ENCODE results near the gene CD80. TPM values are rescaled to one million over a fixed set of nuclear protein-coding genes. Genes with fewer than 3 reads are reported as not detected.

The CD80 gene
- total RNA-seq, 1 experiment from 2014 or later, result not detected

DNA sequence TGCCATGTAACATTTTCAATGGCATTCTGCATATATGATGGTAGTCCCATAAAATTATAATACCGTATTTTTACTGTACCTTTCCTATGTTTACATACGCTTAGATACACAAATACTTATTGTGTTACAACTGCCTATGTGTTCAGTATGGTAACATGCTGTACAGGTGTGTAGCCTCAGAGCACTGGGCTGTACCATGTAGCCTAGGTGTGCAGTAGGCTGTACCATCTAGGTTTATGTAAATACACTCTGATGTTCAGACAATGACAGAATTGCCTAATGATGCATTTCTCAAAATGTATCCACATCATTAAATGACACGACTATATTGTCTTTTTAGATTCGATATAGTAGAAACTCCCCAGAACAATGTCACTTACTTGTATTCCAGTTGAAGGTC lies 22.7 kb downstream of the CD80 start:
- CTCF ChIA-PET, result no interaction called here
- H3K4me3 Mint-ChIP-seq (ENCODE audit: unreplicated experiment), result no peak overlapping the region
- DNase-seq (ENCODE audit: unreplicated experiment), result no peak
- POLR2A ChIA-PET, result no interaction called here
- no TSS peak for BruUV-seq (replicated peaks)
- TF ChIP-seq, protein P1, sequence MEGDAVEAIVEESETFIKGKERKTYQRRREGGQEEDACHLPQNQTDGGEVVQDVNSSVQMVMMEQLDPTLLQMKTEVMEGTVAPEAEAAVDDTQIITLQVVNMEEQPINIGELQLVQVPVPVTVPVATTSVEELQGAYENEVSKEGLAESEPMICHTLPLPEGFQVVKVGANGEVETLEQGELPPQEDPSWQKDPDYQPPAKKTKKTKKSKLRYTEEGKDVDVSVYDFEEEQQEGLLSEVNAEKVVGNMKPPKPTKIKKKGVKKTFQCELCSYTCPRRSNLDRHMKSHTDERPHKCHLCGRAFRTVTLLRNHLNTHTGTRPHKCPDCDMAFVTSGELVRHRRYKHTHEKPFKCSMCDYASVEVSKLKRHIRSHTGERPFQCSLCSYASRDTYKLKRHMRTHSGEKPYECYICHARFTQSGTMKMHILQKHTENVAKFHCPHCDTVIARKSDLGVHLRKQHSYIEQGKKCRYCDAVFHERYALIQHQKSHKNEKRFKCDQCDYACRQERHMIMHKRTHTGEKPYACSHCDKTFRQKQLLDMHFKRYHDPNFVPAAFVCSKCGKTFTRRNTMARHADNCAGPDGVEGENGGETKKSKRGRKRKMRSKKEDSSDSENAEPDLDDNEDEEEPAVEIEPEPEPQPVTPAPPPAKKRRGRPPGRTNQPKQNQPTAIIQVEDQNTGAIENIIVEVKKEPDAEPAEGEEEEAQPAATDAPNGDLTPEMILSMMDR (IDR thresholded peaks at IDR 0.05; ENCODE audit: unreplicated experiment), result no peak
- H3K27me3 Mint-ChIP-seq (ENCODE audit: insufficient read depth, unreplicated experiment), result no peaks in the 10 kb centered on the region
- H3K27ac Mint-ChIP-seq (ENCODE audit: low read depth, unreplicated experiment), result no peak overlapping the region
- intact Hi-C loops (cut with micrococcal nuclease), result no loop called here
- H3K9me3 Mint-ChIP-seq (ENCODE audit: unreplicated experiment), result no peaks in the 10 kb centered on the region
- no peaks in the 10 kb centered on the region for H3K4me1 Mint-ChIP-seq (ENCODE audit: insufficient read depth, unreplicated experiment)
- H3K36me3 Mint-ChIP-seq (ENCODE audit: insufficient read depth, unreplicated experiment), result no peaks in the 10 kb centered on the region

DNA sequence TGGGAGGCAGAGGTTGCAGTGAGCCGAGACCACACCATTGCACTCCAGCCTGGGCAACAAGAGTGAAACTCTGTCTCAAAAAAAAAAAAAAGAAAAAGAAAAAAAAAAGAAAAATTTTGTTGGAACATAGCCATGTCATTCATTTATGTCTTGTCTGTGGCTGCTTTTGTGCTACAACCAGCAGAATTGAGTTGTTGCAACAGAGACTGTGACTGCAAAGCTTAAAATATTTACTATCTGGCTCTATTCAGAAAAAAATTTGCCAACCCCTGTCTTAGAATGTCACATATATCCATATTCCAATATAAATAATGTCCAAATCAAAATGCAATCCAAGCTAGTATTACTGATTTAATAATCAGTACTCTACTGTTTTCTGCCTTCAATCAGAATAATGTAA lies 25.1 kb downstream of the CD80 start:
- CTCF ChIA-PET, result no interaction called here
- intact Hi-C loops (cut with micrococcal nuclease), result no loop called here
- BruUV-seq (replicated peaks), result no TSS peak
- TF ChIP-seq, protein P1 (IDR thresholded peaks at IDR 0.05; ENCODE audit: unreplicated experiment), result no peak
- Mint-ChIP-seq H3K36me3 (ENCODE audit: insufficient read depth, unreplicated experiment) (no peaks in the 10 kb centered on the region), H3K9me3 (ENCODE audit: unreplicated experiment) (no peaks in the 10 kb centered on the region), H3K27me3 (ENCODE audit: insufficient read depth, unreplicated experiment) (no peaks in the 10 kb centered on the region), H3K4me1 (ENCODE audit: insufficient read depth, unreplicated experiment) (peaks cover 10% of the 10 kb centered on the region), H3K27ac (ENCODE audit: low read depth, unreplicated experiment) (no peak overlapping the region), H3K4me3 (ENCODE audit: unreplicated experiment) (no peak overlapping the region)
- POLR2A ChIA-PET, result interaction anchor here (1.0 kb wide), 1 partner anchor 124 kb away, joined by 3 read pairs; no protein-coding TSS in a partner anchor
- DNase-seq (ENCODE audit: unreplicated experiment), result no peak

GRCh38 chr3:119531151-119531550 lies 28.3 kb downstream of the CD80 start:
- Mint-ChIP-seq H3K9me3 (ENCODE audit: unreplicated experiment) (no peaks in the 10 kb centered on the region), H3K27ac (ENCODE audit: low read depth, unreplicated experiment) (no peak overlapping the region), H3K4me1 (ENCODE audit: insufficient read depth, unreplicated experiment) (peaks cover 13% of the 10 kb centered on the region), H3K36me3 (ENCODE audit: insufficient read depth, unreplicated experiment) (no peaks in the 10 kb centered on the region), H3K4me3 (ENCODE audit: unreplicated experiment) (no peak overlapping the region), H3K27me3 (ENCODE audit: insufficient read depth, unreplicated experiment) (no peaks in the 10 kb centered on the region)
- POLR2A ChIA-PET, result no interaction called here
- BruUV-seq (replicated peaks), result no TSS peak
- TF ChIP-seq, protein P1 (IDR thresholded peaks at IDR 0.05; ENCODE audit: unreplicated experiment), result no peak
- no peak for DNase-seq (ENCODE audit: unreplicated experiment)
- intact Hi-C loops (cut with micrococcal nuclease), result no loop called here
- CTCF ChIA-PET, result interaction anchor here (0.6 kb wide), 1 partner anchor 315 kb away, joined by 3 read pairs; no protein-coding TSS in a partner anchor

DNA sequence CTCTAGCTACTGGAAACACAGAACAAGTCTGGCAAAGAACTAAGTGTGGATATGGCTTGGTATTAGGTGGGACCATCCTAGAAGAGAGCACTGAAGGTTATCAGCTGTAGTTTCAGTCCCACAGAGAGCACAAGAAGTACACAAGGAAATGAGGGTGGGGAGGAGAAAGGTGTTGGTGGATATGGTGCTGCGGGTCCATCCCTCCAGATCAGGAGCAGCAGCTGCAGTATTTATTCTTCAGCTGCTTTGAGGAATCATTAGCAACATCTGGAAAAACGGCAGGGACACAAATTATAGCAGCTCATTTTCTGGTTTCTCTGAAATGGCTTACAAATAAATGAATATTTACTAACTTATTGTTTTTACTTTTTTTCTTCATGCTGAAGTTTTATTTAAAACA lies 29.0 kb downstream of the CD80 start:
- no peak overlapping the region for H3K27ac Mint-ChIP-seq (ENCODE audit: low read depth, unreplicated experiment)
- ChIA-PET POLR2A (no interaction called here), CTCF (interaction anchor here (0.6 kb wide), 2 partner anchors 11 to 314 kb away, joined by 3 to 6 read pairs; no protein-coding TSS in a partner anchor)
- no peak for DNase-seq (ENCODE audit: unreplicated experiment)
- H3K4me3 Mint-ChIP-seq (ENCODE audit: unreplicated experiment), result no peak overlapping the region
- H3K36me3 Mint-ChIP-seq (ENCODE audit: insufficient read depth, unreplicated experiment), result no peaks in the 10 kb centered on the region
- TF ChIP-seq, protein P1 (IDR thresholded peaks at IDR 0.05; ENCODE audit: unreplicated experiment), result no peak
- H3K27me3 Mint-ChIP-seq (ENCODE audit: insufficient read depth, unreplicated experiment), result no peaks in the 10 kb centered on the region
- BruUV-seq (replicated peaks), result no TSS peak
- H3K4me1 Mint-ChIP-seq (ENCODE audit: insufficient read depth, unreplicated experiment), result peaks cover 13% of the 10 kb centered on the region
- H3K9me3 Mint-ChIP-seq (ENCODE audit: unreplicated experiment), result no peaks in the 10 kb centered on the region
- intact Hi-C loops (cut with micrococcal nuclease), result no loop called here

All from MCF 10A (cell line).